Middle frontal gyrus (tissue), 1 donor: ENCODE measurements around the gene CYB5R2.

ENCODE experiments used
- DNase-seq: peaks from one replicate; pipeline ENCODE4 v3.0.0-alpha.2; 2015; ENCODE audit warnings: low spot score; ENCODE audit errors: extremely low spot score

Gene CYB5R2

GRCh38 chr11:7672960-7673723, at the start of gene CYB5R2:
TSS of gene CYB5R2 (minus strand) at chr11:7673500. CDS start at chr11:7672825, 675 bp downstream.
- DNase-seq: no peak

- DNase-seq: no peak
Measured at GRCh38 chr11:7714786-7715185, 41.5 kb upstream of the CYB5R2 start.

- no peak for DNase-seq
Measured at GRCh38 chr11:7706377-7706776, 33.1 kb upstream of the CYB5R2 start, which contains the start of gene OVCH2. TSS of gene OVCH2 (minus strand) at chr11:7706477. CDS start at chr11:7706394, 83 bp downstream.

- DNase-seq: no peak
Measured at GRCh38 chr11:7703740-7704139, 30.4 kb upstream of the CYB5R2 start.

- DNase-seq: no peak
Measured at GRCh38 chr11:7696424-7696823, 23.1 kb upstream of the CYB5R2 start.

DNA sequence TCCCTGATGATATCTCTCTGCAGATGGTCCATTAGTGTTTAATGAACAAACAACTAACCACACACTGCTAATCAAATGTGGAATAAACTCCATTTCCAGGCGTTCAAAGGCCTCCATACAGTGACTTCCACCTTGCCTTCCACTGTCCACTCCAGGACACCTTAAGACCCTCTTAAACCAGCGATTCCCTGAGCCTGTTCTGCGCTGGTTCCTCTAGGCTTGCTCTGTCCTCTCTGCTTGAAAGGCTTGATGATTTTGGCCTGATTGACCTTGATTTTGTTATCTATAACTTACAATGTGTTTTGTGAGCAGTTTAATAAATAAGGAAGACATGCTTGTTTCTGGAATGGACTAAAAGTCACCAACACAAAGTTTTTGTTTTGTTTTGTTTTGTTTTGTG, 20.9 kb upstream of the CYB5R2 start:
- DNase-seq: no peak

- DNase-seq: no peak
Measured at GRCh38 chr11:7692426-7692825, 19.1 kb upstream of the CYB5R2 start.

DNA sequence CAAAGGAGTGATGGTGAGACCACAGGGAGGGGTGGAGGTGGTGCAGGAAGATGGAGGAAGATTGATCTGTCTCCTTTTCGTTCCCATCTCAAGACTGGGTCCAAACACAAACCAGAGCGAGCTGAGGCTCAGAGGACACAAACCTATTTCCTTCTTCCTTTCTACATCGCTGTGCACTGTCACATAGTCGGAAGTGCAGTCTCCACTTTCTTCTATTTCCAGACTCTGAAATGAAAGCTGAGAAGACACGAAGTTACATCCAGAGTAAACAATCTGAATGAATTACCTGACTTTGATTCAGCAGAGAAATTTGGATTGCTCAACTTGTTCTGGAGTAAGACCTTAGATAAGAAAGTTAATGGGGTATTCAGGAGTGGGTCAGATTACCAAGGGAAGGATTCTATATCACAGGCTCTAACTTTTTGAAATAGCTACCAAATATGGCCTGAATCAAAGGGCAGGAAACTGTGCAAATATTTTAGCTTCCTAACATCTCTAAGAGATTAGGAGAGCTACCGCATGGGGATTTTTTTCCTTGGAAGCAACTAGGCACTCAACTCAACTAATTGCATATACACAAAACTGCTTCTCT, 18.6 kb upstream of the CYB5R2 start:
- DNase-seq: no peak

GRCh38 chr11:7690648-7691047, 17.3 kb upstream of the CYB5R2 start:
- no peak for DNase-seq

DNA sequence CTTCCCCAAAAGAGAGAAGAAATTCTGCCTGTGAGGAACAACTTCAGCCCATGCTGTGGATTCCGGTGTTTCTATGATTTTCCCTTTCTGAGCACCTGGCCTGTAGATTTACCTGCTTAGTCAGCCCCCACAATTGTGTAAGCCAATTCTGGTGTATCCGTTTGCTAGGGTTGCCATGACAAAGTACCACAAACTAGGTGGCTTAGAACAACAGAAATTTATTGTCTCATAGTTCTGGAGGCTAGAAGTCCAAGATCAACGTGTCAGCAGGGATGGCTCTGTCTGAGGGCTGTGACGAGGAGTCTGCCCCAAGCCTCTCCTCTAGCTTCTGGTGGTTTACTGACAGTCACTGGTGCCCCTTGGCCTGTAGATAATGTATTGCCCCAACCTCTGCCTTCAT, 15.9 kb upstream of the CYB5R2 start:
- no peak for DNase-seq

DNA sequence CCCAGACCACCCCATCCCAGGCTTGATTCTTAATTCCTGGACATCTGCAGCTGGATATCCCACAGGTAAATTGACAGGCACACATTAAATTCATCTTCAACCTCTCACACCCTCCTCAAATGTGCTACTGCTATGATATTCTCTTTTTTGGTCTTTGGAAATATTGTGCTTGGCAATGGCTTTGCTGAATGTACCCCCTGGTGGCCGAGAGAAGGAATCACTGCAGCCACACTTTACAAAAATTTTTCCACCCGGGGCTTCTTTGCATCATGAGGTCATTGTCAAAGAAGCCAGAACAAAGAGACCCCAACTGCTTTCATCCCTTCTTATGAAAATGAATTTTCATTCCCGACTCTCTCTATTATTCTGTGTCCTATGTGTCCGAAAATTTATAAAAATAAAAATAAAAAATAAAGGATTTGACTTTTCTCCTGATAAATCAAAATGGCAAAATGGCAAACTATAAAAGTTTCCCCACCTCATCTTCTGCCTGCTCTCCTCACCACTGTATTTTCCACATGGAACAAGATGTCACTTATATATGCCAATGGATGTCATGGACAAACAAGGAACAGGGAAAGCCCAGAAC, 15.0 kb upstream of the CYB5R2 start:
- peak; percentile 28 for DNase-seq

DNA sequence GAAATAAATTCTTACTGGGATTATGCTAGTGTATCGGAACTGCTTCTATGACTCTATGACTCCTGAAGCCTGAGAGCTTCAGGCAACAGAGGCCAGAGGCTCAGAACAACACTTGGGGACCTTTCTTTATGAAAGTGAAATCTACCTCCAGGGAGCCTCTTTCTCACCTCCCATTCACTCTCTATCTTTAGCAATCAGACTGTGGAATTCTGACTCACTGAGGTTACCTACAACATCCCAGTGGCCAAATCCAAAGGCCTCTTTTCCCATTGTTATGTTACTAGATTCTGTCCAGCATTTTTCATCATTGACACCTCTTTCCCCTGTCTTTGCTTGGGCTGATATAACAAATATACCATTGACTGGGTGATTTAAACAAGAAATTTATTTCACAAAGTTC, 14.1 kb upstream of the CYB5R2 start:
- no peak for DNase-seq

DNA sequence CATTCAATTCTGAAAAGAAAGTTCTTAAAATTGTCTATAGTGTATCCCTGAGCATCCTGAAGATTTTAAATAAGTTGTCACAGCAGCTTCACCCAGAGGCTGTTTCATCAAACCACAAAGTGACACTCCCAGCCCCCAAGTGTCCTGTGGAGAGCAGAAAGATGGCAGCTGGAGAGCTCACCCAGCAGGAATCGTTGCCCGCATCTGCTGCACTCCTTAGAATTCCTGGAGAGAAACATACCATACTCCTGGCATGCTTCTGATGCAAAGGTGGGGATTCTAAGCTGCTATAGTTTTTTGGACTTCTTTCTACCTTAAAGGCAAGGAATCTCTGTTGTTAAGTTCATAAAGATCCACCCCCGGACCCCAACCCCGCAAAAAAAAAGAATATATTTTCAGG, 13.5 kb upstream of the CYB5R2 start:
- no peak for DNase-seq

DNA sequence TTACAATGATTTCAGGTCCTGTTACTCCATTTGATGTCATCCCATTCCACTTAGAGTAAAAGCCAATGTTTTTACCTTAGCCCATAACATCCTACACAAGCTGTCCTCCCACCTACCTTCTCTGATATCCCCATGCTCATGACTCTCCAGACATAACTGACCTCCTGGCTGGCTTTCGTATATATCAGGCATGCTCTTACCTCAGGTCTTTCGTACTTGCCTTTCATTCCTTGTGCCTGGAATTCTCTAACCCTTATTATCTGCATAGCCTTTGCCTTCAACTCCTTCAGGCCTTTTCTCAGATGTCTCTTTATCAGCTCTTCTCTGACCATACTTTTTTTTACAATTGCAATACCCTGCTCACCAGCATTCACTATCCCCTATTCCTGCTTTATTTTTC, 10.3 kb upstream of the CYB5R2 start:
- no peak for DNase-seq

DNA sequence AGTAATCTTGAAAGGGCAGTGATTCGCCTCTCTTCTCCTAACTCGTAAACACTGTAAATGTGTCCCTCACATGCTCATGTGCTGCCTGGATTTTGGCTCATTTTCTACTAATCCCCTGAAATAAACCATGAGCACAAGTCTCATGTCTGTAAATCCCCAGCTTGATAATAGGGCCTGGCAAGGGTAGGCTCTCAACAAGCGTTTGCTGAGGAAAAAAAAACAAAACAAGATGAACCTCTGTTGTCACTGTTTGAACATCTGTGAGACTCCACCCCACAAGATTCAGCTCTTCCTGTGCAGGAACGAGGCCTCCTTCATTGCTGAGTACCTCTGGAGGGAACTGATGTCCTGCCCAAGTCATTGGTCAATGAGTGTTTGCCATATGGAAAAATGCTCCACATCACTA, 4.5 kb upstream of the CYB5R2 start:
- no peak for DNase-seq

DNA sequence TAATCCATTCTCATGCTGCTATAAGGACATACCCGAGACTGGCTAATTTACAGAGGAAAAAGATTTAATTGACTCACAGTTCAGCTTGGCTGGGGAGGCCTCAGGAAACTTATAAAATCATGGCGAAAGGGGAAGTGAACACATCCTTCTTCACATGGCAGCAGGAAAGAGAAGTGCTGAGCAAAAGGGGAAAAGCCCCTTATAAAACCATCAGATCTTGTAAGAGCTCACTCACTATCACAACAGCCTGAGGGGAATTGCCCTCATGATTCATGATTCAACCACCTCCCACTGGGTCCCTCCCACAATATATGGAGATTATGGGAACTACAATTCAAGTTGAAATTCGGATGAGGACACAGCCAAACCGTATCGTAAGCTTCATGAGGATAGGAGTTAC, 3.8 kb upstream of the CYB5R2 start:
- DNase-seq: no peak

GRCh38 chr11:7675631-7676030, 2.3 kb upstream of the CYB5R2 start:
- no peak for DNase-seq

DNA sequence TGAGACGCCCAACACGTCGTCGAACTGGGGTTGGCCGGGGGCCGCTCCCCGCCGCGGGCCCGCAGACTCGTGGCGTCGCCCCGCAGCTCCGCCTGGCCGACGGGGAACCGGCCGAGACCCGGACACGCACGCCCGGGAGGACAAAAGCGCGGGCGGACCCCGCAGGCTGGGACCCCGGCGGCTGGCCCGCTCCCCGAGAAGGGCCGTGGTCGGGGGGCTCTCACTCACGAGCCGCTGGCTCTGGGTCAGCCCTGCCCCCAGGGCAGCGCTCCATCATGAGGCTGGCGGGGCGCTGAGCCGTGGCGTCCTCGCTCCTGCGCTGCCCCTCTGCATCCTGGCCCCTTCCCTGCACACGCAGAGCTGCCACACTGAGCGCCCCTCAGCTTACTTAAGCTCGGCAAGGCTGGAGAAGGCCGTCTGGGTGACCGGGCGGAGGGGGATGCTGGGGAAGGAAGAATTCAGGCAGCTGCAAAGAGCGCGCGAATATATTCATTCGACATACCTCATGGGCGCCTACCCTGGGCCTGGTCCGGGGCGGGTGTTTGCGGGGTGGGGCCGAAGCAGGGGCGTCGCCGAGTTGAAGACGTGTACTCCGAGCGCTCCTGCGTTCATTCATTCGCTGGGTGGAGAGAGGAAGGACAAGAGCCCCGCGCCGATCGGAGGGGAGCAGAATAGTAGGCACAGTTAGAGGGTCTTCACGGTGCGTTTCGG, 579 bp upstream of the CYB5R2 start:
- no peak for DNase-seq

- no peak for DNase-seq
Measured at GRCh38 chr11:7672276-7672959, 882 bp downstream of the CYB5R2 start.

DNA sequence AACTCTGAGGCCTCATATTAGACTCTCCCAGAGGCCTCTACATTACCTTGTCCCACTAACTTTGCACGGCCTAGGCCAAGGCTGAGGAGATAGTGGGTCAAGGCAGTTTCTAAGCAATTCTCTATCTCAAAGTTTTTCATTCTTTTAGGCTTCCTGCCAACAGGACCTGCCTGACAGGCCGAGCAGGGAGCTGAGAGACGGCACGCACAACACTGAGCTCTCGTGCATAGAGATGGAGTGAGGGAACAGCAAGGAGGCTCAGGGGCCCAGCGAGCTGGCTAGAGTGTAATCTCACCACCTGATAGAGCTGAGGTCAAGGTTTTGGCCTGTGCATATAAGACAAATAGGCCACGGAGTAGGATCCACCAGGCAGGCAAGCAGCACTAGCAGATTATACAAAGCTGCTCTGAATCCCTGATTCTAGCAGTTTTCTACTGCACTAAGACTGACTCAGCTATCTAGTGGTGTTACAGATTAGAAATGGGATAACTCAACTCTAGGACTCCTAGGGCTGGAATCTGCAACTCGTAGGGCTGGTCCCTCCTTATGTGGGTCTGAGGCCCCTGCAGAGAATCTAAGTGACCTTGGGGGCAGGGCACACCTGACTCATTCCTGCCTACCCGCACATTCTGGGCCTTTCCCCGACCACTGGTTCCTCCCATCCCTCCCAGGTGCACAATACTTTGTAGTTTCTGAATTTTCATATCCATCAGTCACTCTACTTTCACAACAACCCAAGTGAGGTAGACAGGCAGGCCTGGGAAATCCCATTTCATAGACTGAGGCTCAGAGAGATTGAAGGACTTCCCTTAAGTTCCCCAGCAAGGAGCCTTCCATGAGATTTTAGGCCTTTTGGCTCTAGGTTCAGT, 1.7 kb downstream of the CYB5R2 start:
- DNase-seq: no peak

DNA sequence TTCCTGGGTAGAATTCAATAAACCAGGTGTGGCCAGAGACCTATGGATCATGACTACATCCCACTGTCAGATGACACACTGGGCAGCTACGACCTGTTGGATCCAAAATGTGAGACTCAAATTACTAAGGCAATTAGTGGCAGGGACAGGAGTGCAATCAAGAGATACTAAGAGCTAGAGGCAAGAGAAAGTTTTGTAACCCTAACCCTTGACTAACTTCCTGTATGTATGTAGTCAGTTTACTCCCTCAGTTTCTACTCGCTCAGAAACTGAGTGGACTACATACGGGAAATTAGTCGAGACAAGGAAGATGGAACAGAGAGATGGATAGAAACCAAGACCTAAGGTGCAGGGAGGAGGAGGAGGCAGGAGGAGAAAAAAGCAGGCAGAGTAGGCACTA, 2.7 kb downstream of the CYB5R2 start:
- DNase-seq: no peak
